ENCODE measurements around the gene FRMD4A. TPM values are rescaled to one million over a fixed set of nuclear protein-coding genes. Genes with fewer than 3 reads are reported as not detected.

The FRMD4A gene
- total RNA-seq, 1 donor from 2014 or later: 23.7 TPM

- intact Hi-C loops (cut with DNase I): no loop called here
- DNase-seq (ENCODE audit: low spot score): no peak
These were observed 702.1 kb downstream of the FRMD4A start for GRCh38 chr10:13628661-13629060.

DNA sequence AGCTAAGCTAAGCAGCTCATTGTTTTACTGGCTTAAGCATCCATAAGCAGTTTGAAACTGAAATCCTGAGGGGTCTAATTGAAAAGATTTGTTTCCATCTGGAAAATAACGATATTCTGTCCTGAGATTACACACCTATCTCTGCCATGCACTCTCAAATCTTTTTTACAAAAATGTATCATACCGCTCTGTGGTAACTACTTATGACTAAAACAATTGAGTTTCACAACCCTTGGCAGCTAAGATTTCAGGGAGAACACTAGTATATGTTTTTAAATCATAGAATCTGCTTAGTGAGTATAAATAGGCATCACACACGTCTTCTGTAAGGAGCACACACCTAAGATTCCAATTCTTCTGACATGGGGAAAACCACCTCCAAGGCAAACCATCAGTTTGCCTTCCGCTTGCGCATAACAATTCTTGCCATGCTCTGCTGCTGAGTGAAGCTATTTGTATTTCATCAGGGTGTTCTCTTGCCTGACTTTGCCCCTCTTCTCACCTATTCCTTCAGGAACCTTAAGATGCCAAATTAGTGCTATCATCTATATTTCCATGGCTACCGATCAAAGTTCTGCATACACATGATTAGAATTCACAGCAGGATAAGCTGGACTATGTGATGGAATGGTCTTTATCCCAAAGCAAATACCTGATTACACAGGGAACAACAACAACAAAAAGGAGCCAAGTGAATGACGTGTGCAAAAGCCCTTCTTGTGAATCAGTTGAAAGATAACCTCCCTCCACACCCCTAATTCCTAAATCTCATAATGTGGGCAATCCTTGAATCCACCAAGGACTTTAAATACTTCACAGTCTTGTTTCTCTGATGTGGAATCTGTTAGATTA, 703.0 kb downstream of the FRMD4A start:
- DNase-seq (ENCODE audit: low spot score): no peak
- intact Hi-C loops (cut with DNase I): no loop called here

DNA sequence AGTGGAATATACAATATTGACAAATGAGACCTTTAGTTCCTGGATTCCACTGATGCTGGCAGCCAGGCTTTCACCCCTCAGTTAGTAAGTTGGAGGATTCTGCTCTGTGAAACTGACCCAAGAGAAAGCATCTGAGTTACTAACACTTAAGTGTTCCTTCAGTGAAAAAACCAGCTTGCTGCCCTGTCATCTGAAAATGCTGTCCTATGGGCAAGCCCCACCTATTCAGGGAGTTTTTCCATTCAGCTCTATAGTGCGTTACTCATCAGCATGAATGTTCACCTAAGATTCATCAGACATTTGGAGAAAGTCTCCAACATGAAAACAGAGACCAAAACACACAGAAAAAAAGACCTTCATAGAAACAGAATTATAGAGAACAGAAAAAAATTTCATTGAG, 706.1 kb downstream of the FRMD4A start:
- no peak for DNase-seq (ENCODE audit: low spot score)
- intact Hi-C loops (cut with DNase I): no loop called here

GRCh38 chr10:13621931-13622330, 708.8 kb downstream of the FRMD4A start:
- DNase-seq (ENCODE audit: low spot score): no peak
- intact Hi-C loops (cut with DNase I): no loop called here

DNA sequence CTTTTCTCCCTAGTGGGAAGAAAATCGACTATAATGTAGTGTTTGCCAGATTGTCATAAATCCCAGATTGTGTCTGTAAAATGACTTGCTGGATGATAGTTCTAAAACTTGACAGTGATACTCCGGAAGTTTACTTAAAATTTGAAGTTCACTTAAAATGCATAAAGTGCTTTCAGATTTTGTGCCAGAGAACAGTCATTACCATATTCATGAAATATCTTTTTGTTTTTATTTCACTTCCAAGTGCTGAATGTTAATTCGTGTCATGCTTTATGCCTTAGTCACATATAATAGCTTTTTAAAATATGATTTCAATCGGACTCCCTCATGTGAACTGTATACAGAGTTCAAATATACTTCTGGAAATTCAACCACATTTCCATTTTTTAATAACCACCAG, 713.6 kb downstream of the FRMD4A start:
- intact Hi-C loops (cut with DNase I): loop anchor here (10.0 kb wide), 1 partner anchor 358 kb away; no protein-coding TSS in a partner anchor
- no peak for DNase-seq (ENCODE audit: low spot score)

DNA sequence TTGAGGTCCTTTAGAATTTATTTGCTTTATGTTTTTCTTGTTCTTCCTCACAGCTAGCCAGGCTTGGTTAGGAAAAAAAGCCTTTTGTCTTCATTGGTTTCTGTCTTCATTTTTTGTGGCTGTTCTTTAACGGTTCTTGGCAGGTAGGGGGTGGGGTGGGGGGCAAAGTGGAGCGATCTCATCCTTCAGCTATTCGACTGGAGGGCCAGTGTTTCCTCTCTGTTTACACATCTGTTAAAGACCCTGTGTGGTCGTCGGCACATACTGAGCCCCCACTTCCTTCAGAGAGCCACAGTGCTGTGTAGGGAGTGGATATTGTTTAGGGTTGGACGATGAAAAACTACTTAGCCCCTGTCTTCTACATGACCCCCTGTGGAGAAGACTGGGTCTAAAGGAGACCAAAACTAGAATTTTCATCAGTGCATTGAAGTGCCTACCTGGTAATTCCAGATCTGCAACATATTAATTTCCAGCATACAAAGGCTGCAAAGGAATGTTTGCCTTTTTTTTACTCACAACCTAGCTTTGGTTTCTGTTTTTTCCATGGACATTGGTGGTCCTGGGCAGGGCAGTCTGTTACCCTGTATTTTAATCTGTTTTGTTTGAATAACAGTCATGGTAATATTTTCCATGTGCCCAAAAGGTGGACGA, 714.9 kb downstream of the FRMD4A start:
- intact Hi-C loops (cut with DNase I): loop anchor here (10.0 kb wide), 1 partner anchor 359 kb away; no protein-coding TSS in a partner anchor
- DNase-seq (ENCODE audit: low spot score): no peak

DNA sequence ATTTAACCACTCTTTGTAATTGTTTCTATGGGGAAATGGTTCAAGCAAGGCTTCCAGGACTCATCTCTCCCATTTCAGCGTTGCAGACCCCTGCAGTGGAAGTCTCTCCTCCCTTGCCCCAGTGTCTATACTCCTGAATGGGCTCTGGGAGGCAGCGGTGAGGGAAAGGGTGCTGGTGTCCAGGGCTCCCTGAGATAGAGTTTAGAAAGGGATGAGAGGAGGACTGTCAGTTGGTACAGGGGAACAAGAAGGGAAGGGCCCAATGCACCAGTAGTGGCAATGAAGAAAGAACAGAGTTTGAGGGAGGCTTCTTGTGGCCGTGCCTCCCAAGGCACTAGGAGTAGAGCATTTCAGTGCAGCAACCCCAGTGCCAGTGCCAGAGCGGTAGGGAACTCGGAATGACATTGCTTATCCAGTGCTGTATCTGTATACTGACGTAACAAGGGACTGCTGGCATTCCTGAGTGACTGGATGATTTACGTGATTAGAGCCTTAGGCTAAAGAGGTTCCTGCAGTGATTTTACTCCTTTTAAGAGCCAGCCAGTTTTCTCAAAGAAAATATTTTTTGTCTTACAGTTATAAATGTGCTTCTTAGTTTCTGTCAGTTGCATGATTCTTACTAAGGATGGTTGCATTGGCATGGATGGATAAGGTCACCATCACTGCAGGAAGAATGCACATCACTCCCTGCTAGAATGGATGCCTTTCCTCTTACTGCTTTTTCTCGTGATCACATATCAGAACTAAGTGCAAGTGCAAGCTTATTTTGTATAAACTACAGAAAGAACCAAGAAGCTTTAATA, 716.0 kb downstream of the FRMD4A start:
- DNase-seq (ENCODE audit: low spot score): no peak
- intact Hi-C loops (cut with DNase I): loop anchor here (10.0 kb wide), 1 partner anchor 360 kb away; no protein-coding TSS in a partner anchor

GRCh38 chr10:13613519-13613918, 717.2 kb downstream of the FRMD4A start:
- intact Hi-C loops (cut with DNase I): loop anchor here (2.0 to 10.0 kb wide), 2 partner anchors 163 to 361 kb away; no protein-coding TSS in a partner anchor
- DNase-seq (ENCODE audit: low spot score): no peak

- intact Hi-C loops (cut with DNase I): loop anchor here (2.0 to 10.0 kb wide), 2 partner anchors 164 to 362 kb away; no protein-coding TSS in a partner anchor
- DNase-seq (ENCODE audit: low spot score): no peak
These were observed 717.9 kb downstream of the FRMD4A start for GRCh38 chr10:13612654-13613373.

DNA sequence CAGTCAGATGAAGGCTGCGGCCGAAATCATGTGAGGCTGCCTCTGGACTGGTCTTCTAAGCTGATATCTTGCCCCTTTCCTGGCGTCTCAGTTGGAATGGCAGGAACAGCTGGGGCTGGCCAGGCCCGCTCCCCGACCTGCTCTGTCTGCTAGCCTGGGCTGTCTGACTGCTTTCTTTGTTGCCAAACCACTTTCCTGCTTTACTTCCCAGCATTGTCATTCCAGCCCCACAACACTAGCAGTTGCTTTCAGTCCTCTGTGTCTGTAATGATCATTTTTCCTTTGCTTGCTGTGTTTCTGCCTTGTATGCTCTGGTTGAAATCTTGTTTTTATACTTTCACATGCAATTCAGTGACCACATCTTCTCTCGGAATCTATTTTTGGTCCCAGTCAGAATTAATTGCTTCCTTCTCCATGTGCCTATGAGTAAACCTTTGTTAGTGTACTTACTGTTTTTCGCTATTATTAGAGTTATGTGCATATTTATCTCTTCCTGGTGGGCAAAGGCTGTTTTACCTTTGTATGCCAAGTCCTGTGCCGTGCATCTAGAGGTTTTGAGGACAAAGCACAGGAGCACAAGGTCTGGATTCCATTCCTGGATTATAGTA, 722.4 kb downstream of the FRMD4A start:
- no peak for DNase-seq (ENCODE audit: low spot score)
- intact Hi-C loops (cut with DNase I): no loop called here

DNA sequence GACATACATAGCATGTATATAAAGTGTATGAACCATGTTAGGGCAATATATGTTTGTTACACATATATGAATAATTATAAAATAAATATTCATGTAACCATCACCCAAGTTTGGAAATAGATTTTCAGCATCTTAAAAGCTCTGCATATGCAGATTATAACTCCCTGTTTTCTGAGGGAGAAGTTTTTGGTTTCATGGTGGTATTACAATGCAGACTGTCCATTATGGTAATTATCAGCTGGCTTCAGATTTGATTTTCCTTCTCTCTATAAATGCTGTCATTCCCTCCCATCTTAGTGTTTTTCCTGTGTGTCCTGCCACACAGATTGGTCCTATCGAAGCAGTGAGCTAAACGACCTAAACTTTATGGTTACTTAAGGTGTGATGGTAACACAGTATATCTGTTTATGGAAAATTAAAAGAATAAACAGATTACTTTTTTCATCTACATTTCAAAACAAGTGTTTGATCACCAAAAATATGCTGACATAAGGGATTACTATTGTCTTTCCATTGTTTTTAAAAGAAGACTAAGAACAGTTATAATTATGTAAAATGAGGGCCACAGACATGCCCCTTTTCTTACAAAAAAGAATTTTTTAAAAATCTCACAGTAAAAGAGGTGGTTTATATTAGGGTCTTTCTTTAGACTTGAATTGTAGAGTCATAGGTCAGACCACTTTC, 726.2 kb downstream of the FRMD4A start:
- no peak for DNase-seq (ENCODE audit: low spot score)
- intact Hi-C loops (cut with DNase I): no loop called here

GRCh38 chr10:13597909-13598308, 732.8 kb downstream of the FRMD4A start:
- intact Hi-C loops (cut with DNase I): no loop called here

DNA sequence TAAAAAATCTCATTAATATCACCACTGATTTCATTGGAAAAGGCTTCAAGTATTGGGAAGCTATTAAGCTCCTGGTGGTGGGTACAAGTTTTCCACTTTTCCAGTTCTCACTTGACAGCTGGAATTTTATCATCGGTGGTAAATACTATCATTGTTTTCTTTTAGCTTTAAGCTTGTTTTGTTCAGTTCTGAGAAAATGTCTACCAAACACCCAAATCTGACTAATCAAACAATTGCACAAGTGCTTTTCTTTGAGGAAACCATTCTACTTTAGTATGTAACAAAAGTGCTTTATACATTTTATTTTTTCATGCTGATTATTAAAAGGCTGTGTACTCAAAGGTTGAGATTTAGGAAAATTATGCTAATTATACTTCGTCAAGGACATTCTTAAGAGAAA, 736.1 kb downstream of the FRMD4A start:
- no peak for DNase-seq (ENCODE audit: low spot score)
- intact Hi-C loops (cut with DNase I): no loop called here

More at GRCh38 chr10:13597909-13598308, 732.8 kb downstream of the FRMD4A start:
- no peak for DNase-seq (ENCODE audit: low spot score)

All from cardiac septum (tissue), 1 donor.